ENCODE results near the gene CCDC169.
"Not testable (repeated sequence)": the region's sequence is repeated elsewhere in the genome, so short reads cannot be mapped to it uniquely, and the experiment has no call there.

Gene CCDC169

GRCh38 chr13:36313047-36313969 is 15.7 kb upstream of the CCDC169 start:
- DNase-seq, result no peak

- DNase-seq, result no peak
Observed at GRCh38 chr13:36310417-36311108, 12.9 kb upstream of the CCDC169 start.

GRCh38 chr13:36302289-36302688 is 4.7 kb upstream of the CCDC169 start:
- no peak for DNase-seq

- not testable (repeated sequence) for DNase-seq
Observed at GRCh38 chr13:36299469-36299868, 1.9 kb upstream of the CCDC169 start.

DNA sequence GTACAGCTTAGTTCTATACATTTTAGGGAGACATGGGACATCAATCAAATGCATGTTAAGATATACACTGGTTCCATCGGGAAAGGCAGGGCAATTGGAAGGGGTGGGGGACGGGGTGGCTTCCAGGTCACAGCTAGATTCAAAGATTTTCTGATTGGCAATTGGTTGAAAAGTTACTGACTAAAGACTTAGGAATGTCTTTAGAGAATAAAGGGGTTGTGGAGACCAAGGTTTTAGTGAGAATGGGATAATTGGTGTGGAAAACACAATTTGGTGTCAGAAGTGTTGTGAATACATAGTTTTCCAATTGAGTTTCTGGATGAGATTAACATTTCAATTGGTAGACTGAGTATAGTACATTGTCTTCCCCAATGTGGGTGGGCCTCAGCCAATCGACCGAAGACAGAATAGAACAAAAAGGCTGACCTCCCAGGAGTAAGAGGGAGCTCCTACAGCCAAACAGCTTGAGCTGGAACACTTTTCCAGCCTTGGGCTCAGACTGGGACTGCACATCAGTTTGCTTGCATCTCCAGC is 988 bp upstream of the CCDC169 start:
- no peak for DNase-seq

GRCh38 chr13:36294096-36294495 is 3.5 kb downstream of the CCDC169 start:
- DNase-seq, result no peak

DNA sequence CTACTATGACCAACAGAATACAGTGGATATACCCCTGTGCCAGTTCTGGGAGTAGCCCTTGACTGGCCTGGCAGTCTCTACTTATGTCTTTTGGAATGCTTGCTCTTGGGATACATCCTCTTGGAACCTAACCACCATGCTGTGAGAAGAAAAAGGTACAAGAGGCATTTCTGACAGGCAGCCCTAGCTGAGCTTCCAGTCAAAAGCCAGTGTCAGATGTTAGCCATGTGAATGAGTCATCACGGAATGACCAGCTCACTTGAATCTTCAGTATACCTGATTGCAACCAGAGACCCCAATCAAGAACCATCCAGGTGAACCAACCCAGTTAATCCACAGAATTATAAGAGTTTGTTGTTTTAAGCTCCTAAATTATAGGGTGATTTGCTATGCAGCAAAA is 4.1 kb downstream of the CCDC169 start:
- DNase-seq, result no peak

GRCh38 chr13:36288794-36289391 is 8.7 kb downstream of the CCDC169 start:
- DNase-seq, result no peak

DNA sequence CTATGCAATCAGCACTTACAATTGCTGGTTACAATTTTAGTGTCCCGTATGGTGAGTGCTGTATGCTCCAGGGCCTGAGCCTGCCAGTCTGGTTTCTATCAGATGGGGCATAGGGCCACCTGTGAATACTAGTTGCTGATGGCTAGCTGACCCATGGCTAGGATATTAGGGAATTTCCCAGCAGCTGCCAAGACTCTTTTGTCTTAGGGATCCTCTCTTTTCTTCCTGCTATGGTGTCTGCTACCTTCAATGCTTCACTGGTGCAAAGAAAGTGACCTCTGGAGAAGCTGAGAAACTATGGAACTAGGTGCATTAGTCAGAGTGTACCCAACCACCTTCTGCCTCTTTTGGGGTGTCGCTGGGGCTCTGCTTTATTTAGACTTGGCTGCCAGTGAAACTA is 11.6 kb downstream of the CCDC169 start:
- no peak for DNase-seq

GRCh38 chr13:36282821-36283432 is 14.7 kb downstream of the CCDC169 start:
- no peak for DNase-seq

DNA sequence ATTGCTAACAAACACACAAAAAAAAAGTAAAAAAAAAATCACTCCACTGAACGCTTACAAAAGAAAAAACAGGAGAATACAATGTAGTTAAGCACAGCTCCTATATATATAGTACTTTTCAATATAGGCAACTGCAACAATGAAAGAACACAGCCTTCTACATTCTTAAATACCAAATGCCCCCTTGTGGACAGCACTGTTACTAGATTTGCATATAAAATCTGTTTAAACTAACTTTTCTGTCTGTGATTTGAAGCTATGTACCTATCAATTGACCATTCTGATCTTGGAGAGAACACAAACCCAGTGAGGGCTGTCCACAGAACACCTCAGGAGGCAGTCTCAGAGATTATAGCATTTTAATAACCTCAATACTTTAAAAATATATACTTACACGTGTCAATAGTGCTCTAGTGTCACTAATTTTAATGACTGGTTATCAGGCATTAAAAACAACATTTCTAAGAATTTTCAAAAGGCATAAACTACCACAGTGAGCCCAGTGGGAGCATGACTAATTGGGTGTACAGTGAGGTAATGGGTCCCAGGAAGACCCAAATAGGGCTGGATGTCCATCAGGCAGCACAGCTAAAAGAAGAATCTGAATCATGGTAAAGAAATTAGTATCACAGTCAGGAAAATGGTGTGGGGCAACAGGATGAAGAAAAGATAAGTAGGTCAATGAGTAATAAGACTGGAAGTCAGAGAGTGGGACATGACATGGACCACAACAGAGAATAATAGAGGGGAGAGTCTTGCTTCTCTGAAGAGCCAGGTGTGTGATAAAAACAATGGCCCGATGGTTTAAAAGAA is 22.2 kb downstream of the CCDC169 start:
- DNase-seq, result no peak

DNA sequence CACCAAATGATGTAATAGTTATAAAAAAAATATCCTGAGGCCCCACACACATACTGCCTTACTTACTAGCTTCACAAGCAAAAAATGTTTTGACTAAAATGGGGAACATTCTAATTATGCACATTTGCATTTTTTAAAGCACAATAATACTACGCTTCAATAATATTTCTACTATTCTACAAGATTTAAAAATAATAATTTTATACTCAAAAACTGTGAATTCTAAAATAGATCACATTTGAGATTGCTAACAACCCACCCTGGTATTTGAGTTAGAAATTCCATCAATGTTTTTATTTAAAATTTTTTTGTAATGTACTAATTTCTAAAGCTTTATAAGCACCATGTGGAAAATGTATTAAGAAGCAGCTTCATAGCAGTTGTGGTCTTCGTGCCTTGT is 24.2 kb downstream of the CCDC169 start:
- no peak for DNase-seq

- no peak for DNase-seq
Observed at GRCh38 chr13:36261976-36262375, 35.6 kb downstream of the CCDC169 start.

- DNase-seq, result no peak
Observed at GRCh38 chr13:36261011-36261410, 36.6 kb downstream of the CCDC169 start.

DNA sequence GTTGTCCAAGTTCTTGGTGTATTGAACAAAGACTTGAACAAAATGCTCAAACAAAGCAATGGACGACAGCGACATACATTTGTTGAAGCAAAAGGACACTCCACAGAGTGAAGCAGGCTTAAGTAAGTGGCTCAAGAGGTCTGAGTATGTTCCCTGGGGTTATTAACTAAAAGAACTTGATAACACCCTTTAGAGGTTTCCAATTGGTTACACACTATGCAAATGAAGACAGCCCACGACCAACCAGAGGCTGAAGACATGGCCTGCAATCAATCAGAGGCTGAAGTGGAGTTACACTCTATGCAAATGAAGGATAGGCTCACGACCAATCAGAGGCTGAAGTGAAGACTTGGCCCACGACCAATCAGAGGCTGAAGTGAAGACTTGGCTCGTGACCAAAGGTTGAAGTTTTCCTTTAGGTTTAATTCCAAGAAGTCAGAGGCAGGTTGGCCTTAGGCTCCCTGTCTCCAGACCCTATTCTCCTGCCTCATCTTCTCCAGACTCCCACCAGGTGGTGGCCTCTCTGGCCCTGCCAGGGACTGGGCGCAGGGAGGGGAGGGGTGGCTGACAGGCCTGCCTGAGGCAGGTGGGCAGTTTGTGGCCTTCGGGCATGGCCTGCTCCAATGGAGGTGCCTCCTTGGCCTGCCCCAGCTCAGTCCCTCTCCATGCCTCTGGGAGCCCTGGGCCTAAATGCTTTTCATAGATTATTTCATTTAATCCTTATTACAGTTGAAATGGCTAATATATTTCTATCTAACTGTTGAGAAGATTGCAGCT is 38.1 kb downstream of the CCDC169 start:
- DNase-seq, result no peak

DNA sequence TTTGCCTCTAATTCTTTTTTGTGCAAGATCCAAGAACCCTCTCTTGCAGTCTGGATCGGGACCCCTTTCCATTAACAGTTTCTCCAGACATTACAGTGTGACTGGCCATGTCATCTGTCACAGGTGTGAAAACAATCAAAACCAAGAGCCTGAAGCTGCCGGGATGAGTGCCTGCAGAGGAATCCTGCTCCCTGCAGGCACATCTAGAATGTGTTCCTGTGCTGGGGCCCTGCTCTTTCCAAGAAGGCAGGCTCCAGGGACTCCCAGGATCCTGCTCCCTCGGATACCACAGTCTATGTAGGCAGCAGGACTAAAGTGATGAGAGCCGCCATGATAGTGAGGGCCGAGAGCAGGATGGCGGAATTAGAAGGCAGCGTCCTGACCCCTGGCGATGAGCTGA is 38.8 kb downstream of the CCDC169 start:
- DNase-seq, result no peak

- no peak for DNase-seq
Observed at GRCh38 chr13:36251526-36251925, 46.1 kb downstream of the CCDC169 start.

- no peak for DNase-seq
Observed at GRCh38 chr13:36251017-36251416, 46.6 kb downstream of the CCDC169 start.

DNA sequence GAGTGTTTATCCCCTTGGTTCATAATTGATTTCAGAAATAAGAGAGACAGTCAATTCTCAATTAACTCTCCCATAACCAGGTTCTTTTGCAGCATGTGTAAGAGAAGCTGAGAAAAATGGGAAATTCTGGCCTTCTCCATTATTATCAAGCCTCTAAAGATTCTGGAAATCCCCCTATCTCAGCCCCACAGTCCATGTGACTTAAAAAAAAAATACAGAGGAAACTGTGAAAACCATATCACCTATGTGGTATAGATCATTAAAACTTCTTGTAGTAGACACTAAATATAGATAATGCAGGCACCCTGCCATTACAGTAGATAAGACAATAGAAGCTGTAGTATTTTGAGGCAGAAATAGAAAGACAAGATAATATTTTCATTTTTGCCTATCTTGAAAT is 48.9 kb downstream of the CCDC169 start:
- DNase-seq, result no peak

DNA sequence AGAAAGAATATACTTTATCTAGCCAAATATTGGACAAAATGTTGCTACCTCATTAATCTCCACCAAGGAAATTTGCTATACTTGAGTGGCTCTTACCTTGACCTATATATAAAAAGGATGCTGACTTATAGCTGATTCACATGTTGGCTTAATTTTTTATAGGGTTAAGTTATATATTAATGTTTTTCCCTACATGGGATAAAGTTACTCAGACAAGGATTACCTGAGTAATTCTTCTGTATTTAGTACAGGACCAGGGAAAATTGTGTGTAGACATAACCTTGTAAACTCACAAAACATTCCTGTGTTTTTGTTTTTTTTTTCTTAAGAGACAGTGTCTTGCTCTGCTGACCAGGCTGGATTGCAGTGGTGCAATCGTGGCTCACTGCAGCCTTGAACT is 52.6 kb downstream of the CCDC169 start:
- no peak for DNase-seq

DNA sequence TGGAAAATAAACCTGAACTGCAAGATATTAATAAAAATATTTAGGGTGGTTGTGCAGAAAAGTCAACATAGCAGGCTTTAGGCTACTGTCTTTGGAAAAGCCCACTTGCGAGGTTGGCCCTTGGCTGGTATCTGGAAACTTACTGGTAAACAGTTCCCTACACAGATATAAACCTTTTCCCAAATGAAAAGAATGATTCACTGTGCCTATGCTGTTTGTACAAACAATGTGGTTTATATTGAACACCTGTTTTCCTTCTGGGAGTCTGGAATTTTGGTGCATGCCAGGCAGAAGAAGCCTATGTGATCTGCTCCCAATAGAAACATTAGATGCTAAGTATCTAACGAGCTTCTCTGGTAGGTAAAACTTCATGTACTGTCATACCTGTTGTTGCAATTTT is 53.5 kb downstream of the CCDC169 start:
- no peak for DNase-seq

Data from right forelimb (tissue), 1 donor.